ENCODE data around the gene GIMAP4. TPM values are rescaled to one million over a fixed set of nuclear protein-coding genes. Genes with fewer than 3 reads are reported as not detected.

GIMAP4 gene
- total RNA-seq, 1 experiment from 2014 or later, result not detected

Other genes starting within 250 kb of the GIMAP4 start
- gene LRRC61, start 244.0 kb upstream of the GIMAP4 start, total RNA-seq (2014; rRNA removed; shearing (Covaris generic)), result 0.47 TPM in 1 of 2 replicates, not detected in the other
- gene ACTR3C, start 243.8 kb upstream of the GIMAP4 start, total RNA-seq (2014; rRNA removed; shearing (Covaris generic)), result not detected in 2 replicates
- not detected in 2 replicates for gene RARRES2, start 225.8 kb upstream of the GIMAP4 start, total RNA-seq (2014; rRNA removed; shearing (Covaris generic))
- gene REPIN1, start 198.6 kb upstream of the GIMAP4 start, total RNA-seq (2014; rRNA removed; shearing (Covaris generic)), result 104 and 111 TPM in 2 replicates
- 3.8 and 4.4 TPM in 2 replicates for gene ZNF775, start 188.1 kb upstream of the GIMAP4 start, total RNA-seq (2014; rRNA removed; shearing (Covaris generic))
- not detected in 2 replicates for gene GIMAP8, start 116.8 kb upstream of the GIMAP4 start, total RNA-seq (2014; rRNA removed; shearing (Covaris generic))
- gene GIMAP7, start 52.5 kb upstream of the GIMAP4 start, total RNA-seq (2014; rRNA removed; shearing (Covaris generic)), result not detected in 2 replicates
- not detected in 2 replicates for gene GIMAP6, start 65.0 kb downstream of the GIMAP4 start, total RNA-seq (2014; rRNA removed; shearing (Covaris generic))
- 3.0 and 3.1 TPM in 2 replicates for gene GIMAP2, start 118.3 kb downstream of the GIMAP4 start, total RNA-seq (2014; rRNA removed; shearing (Covaris generic))
- not detected in 2 replicates for gene GIMAP1, start 149.2 kb downstream of the GIMAP4 start, total RNA-seq (2014; rRNA removed; shearing (Covaris generic))
- gene GIMAP5, start 170.0 kb downstream of the GIMAP4 start, total RNA-seq (2014; rRNA removed; shearing (Covaris generic)), result not detected in 2 replicates
- not detected in 2 replicates for gene TMEM176B, start 233.0 kb downstream of the GIMAP4 start, total RNA-seq (2014; rRNA removed; shearing (Covaris generic))
- 0.10 TPM in 1 of 2 replicates, not detected in the other for gene TMEM176A, start 233.4 kb downstream of the GIMAP4 start, total RNA-seq (2014; rRNA removed; shearing (Covaris generic))